Measurements from ENCODE around the gene PLEKHB1. TPM values are rescaled to one million over a fixed set of nuclear protein-coding genes. Genes with fewer than 3 reads are reported as not detected.

Gene PLEKHB1
- polyA plus RNA-seq, 4 donors, result 4.1 to 20.8 (median 11.9) TPM

GRCh38 chr11:73622926-73623593, 23.3 kb upstream of the PLEKHB1 start:
- DNase-seq (no peak), FAIRE-seq (no peak)

GRCh38 chr11:73623686-73624085, 22.7 kb upstream of the PLEKHB1 start:
- Histone ChIP-seq H3K36me3 (ENCODE audit: control insufficient read depth in 3 of 3, insufficient read depth in 2 of 3, low read depth in 1 of 3, low read length in 3 of 3) (no peaks in the 10 kb centered on the region), H3K27me3 (ENCODE audit: control insufficient read depth in 3 of 3, insufficient read depth in 3 of 3, low read length in 3 of 3) (peaks cover 0 to 7% (median 0%) of the 10 kb centered on the region in 3 donors), H3K4me1 (ENCODE audit: control insufficient read depth in 3 of 3, insufficient read depth in 2 of 3, low read depth in 1 of 3, low read length in 2 of 3) (no peaks in the 10 kb centered on the region), H3K4me3 (ENCODE audit: low read depth in 1 of 3, low read length in 3 of 3) (no peak overlapping the region), H3K9me3 (ENCODE audit: control insufficient read depth in 2 of 2, insufficient read depth in 1 of 2, low read depth in 1 of 2, low read length in 1 of 2) (no peaks in the 10 kb centered on the region), H3K27ac (ENCODE audit: low read depth in 1 of 3, low read length in 2 of 3) (no peak overlapping the region)
- DNase-seq (no peak), FAIRE-seq (no peak)
- WGBS, 3 donors, result 33 to 61% (median 59%) methylated on average over 3 of the region's 3 CpGs

More at GRCh38 chr11:73622926-73623593, 23.3 kb upstream of the PLEKHB1 start:
- 62 to 65% (median 65%) methylated on average over 4 of the region's 4 CpGs for WGBS, 3 donors
- Histone ChIP-seq H3K4me1 (ENCODE audit: control insufficient read depth in 3 of 3, insufficient read depth in 2 of 3, low read depth in 1 of 3, low read length in 2 of 3) (no peaks in the 10 kb centered on the region), H3K36me3 (ENCODE audit: control insufficient read depth in 3 of 3, insufficient read depth in 2 of 3, low read depth in 1 of 3, low read length in 3 of 3) (no peaks in the 10 kb centered on the region), H3K9me3 (ENCODE audit: control insufficient read depth in 2 of 2, insufficient read depth in 1 of 2, low read depth in 1 of 2, low read length in 1 of 2) (no peaks in the 10 kb centered on the region), H3K4me3 (ENCODE audit: low read depth in 1 of 3, low read length in 3 of 3) (no peak overlapping the region), H3K27ac (ENCODE audit: low read depth in 1 of 3, low read length in 2 of 3) (peak overlapping the region in 1 of 3 donors; percentile 50), H3K27me3 (ENCODE audit: control insufficient read depth in 3 of 3, insufficient read depth in 3 of 3, low read length in 3 of 3) (peaks cover 0 to 7% (median 0%) of the 10 kb centered on the region in 3 donors)

- H3K9me3 ChIP-seq (ENCODE audit: control insufficient read depth in 2 of 2, insufficient read depth in 1 of 2, low read depth in 1 of 2, low read length in 1 of 2), result no peaks in the 10 kb centered on the region
- H3K4me1 ChIP-seq (ENCODE audit: control insufficient read depth in 3 of 3, insufficient read depth in 2 of 3, low read depth in 1 of 3, low read length in 2 of 3), result no peaks in the 10 kb centered on the region
- no peak overlapping the region for H3K27ac ChIP-seq (ENCODE audit: low read depth in 1 of 3, low read length in 2 of 3)
- H3K36me3 ChIP-seq (ENCODE audit: control insufficient read depth in 3 of 3, insufficient read depth in 2 of 3, low read depth in 1 of 3, low read length in 3 of 3), result no peaks in the 10 kb centered on the region
- no peak for FAIRE-seq
- peak; percentile 77 to 86 for DNase-seq
- H3K4me3 ChIP-seq (ENCODE audit: low read depth in 1 of 3, low read length in 3 of 3), result no peak overlapping the region
- peaks cover 0 to 7% (median 0%) of the 10 kb centered on the region in 3 donors for H3K27me3 ChIP-seq (ENCODE audit: control insufficient read depth in 3 of 3, insufficient read depth in 3 of 3, low read length in 3 of 3)
- WGBS, 3 donors, result 24 to 38% (median 32%) methylated on average over 19 of the region's 19 CpGs
These were observed 20.6 kb upstream of the PLEKHB1 start for GRCh38 chr11:73625696-73626318.

GRCh38 chr11:73629907-73630306, 16.5 kb upstream of the PLEKHB1 start:
- FAIRE-seq (no peak), DNase-seq (no peak)
- no peak overlapping the region for H3K4me3 ChIP-seq (ENCODE audit: low read depth in 1 of 3, low read length in 3 of 3)
- peaks cover 0 to 4% of the 10 kb centered on the region in 2 donors for H3K9me3 ChIP-seq (ENCODE audit: control insufficient read depth in 2 of 2, insufficient read depth in 1 of 2, low read depth in 1 of 2, low read length in 1 of 2)
- H3K27me3 ChIP-seq (ENCODE audit: control insufficient read depth in 3 of 3, insufficient read depth in 3 of 3, low read length in 3 of 3), result no peaks in the 10 kb centered on the region
- WGBS, 3 donors, result 82 to 88% (median 86%) methylated on average over 7 of the region's 7 CpGs
- no peak overlapping the region for H3K27ac ChIP-seq (ENCODE audit: low read depth in 1 of 3, low read length in 2 of 3)
- H3K36me3 ChIP-seq (ENCODE audit: control insufficient read depth in 3 of 3, insufficient read depth in 2 of 3, low read depth in 1 of 3, low read length in 3 of 3), result no peaks in the 10 kb centered on the region
- H3K4me1 ChIP-seq (ENCODE audit: control insufficient read depth in 3 of 3, insufficient read depth in 2 of 3, low read depth in 1 of 3, low read length in 2 of 3), result no peaks in the 10 kb centered on the region

- Histone ChIP-seq H3K27me3 (ENCODE audit: control insufficient read depth in 3 of 3, insufficient read depth in 3 of 3, low read length in 3 of 3) (no peaks in the 10 kb centered on the region), H3K4me1 (ENCODE audit: control insufficient read depth in 3 of 3, insufficient read depth in 2 of 3, low read depth in 1 of 3, low read length in 2 of 3) (no peaks in the 10 kb centered on the region), H3K4me3 (ENCODE audit: low read depth in 1 of 3, low read length in 3 of 3) (no peak overlapping the region), H3K27ac (ENCODE audit: low read depth in 1 of 3, low read length in 2 of 3) (no peak overlapping the region), H3K36me3 (ENCODE audit: control insufficient read depth in 3 of 3, insufficient read depth in 2 of 3, low read depth in 1 of 3, low read length in 3 of 3) (no peaks in the 10 kb centered on the region), H3K9me3 (ENCODE audit: control insufficient read depth in 2 of 2, insufficient read depth in 1 of 2, low read depth in 1 of 2, low read length in 1 of 2) (peaks cover 0 to 4% of the 10 kb centered on the region in 2 donors)
- WGBS, 3 donors, result 95 to 99% (median 97%) methylated on average over 4 of the region's 4 CpGs
- no peak for FAIRE-seq
- DNase-seq, result no peak
These were observed 13.4 kb upstream of the PLEKHB1 start for GRCh38 chr11:73632996-73633395.

GRCh38 chr11:73633999-73634398, 12.4 kb upstream of the PLEKHB1 start:
- peaks cover 0 to 4% of the 10 kb centered on the region in 2 donors for H3K9me3 ChIP-seq (ENCODE audit: control insufficient read depth in 2 of 2, insufficient read depth in 1 of 2, low read depth in 1 of 2, low read length in 1 of 2)
- no peaks in the 10 kb centered on the region for H3K27me3 ChIP-seq (ENCODE audit: control insufficient read depth in 3 of 3, insufficient read depth in 3 of 3, low read length in 3 of 3)
- H3K4me3 ChIP-seq (ENCODE audit: low read depth in 1 of 3, low read length in 3 of 3), result no peak overlapping the region
- no peaks in the 10 kb centered on the region for H3K36me3 ChIP-seq (ENCODE audit: control insufficient read depth in 3 of 3, insufficient read depth in 2 of 3, low read depth in 1 of 3, low read length in 3 of 3)
- no peak overlapping the region for H3K27ac ChIP-seq (ENCODE audit: low read depth in 1 of 3, low read length in 2 of 3)
- 68 to 85% (median 78%) methylated on average over 2 of the region's 2 CpGs for WGBS, 3 donors
- no peak for DNase-seq
- FAIRE-seq, result no peak
- no peaks in the 10 kb centered on the region for H3K4me1 ChIP-seq (ENCODE audit: control insufficient read depth in 3 of 3, insufficient read depth in 2 of 3, low read depth in 1 of 3, low read length in 2 of 3)

- no peak overlapping the region for H3K4me3 ChIP-seq (ENCODE audit: low read depth in 1 of 3, low read length in 3 of 3)
- H3K27ac ChIP-seq (ENCODE audit: low read depth in 1 of 3, low read length in 2 of 3), result no peak overlapping the region
- H3K4me1 ChIP-seq (ENCODE audit: control insufficient read depth in 3 of 3, insufficient read depth in 2 of 3, low read depth in 1 of 3, low read length in 2 of 3), result no peaks in the 10 kb centered on the region
- no peak for DNase-seq
- H3K36me3 ChIP-seq (ENCODE audit: control insufficient read depth in 3 of 3, insufficient read depth in 2 of 3, low read depth in 1 of 3, low read length in 3 of 3), result no peaks in the 10 kb centered on the region
- WGBS, 3 donors, result 93 to 98% (median 93%) methylated on average over 5 of the region's 5 CpGs
- no peak for FAIRE-seq
- H3K9me3 ChIP-seq (ENCODE audit: control insufficient read depth in 2 of 2, insufficient read depth in 1 of 2, low read depth in 1 of 2, low read length in 1 of 2), result peaks cover 0 to 4% of the 10 kb centered on the region in 2 donors
- no peaks in the 10 kb centered on the region for H3K27me3 ChIP-seq (ENCODE audit: control insufficient read depth in 3 of 3, insufficient read depth in 3 of 3, low read length in 3 of 3)
These were observed 10.7 kb upstream of the PLEKHB1 start for GRCh38 chr11:73635721-73636120.

- Histone ChIP-seq H3K4me3 (ENCODE audit: low read depth in 1 of 3, low read length in 3 of 3) (no peak overlapping the region), H3K27me3 (ENCODE audit: control insufficient read depth in 3 of 3, insufficient read depth in 3 of 3, low read length in 3 of 3) (no peaks in the 10 kb centered on the region), H3K27ac (ENCODE audit: low read depth in 1 of 3, low read length in 2 of 3) (no peak overlapping the region), H3K36me3 (ENCODE audit: control insufficient read depth in 3 of 3, insufficient read depth in 2 of 3, low read depth in 1 of 3, low read length in 3 of 3) (no peaks in the 10 kb centered on the region), H3K9me3 (ENCODE audit: control insufficient read depth in 2 of 2, insufficient read depth in 1 of 2, low read depth in 1 of 2, low read length in 1 of 2) (peaks cover 0 to 4% of the 10 kb centered on the region in 2 donors), H3K4me1 (ENCODE audit: control insufficient read depth in 3 of 3, insufficient read depth in 2 of 3, low read depth in 1 of 3, low read length in 2 of 3) (no peaks in the 10 kb centered on the region)
- FAIRE-seq, result no peak
- WGBS, 3 donors, result 90 to 93% (median 92%) methylated on average over 5 of the region's 5 CpGs
- no peak for DNase-seq
These were observed 10.1 kb upstream of the PLEKHB1 start for GRCh38 chr11:73636249-73636648.
